ENCODE data around the gene RAD51B. TPM values are rescaled to one million over a fixed set of nuclear protein-coding genes. Genes with fewer than 3 reads are reported as not detected.

RAD51B gene
- total and polyA plus RNA-seq, 3 donors from 2014 or later = 5.5 to 22.5 (median 19.1) TPM

DNA sequence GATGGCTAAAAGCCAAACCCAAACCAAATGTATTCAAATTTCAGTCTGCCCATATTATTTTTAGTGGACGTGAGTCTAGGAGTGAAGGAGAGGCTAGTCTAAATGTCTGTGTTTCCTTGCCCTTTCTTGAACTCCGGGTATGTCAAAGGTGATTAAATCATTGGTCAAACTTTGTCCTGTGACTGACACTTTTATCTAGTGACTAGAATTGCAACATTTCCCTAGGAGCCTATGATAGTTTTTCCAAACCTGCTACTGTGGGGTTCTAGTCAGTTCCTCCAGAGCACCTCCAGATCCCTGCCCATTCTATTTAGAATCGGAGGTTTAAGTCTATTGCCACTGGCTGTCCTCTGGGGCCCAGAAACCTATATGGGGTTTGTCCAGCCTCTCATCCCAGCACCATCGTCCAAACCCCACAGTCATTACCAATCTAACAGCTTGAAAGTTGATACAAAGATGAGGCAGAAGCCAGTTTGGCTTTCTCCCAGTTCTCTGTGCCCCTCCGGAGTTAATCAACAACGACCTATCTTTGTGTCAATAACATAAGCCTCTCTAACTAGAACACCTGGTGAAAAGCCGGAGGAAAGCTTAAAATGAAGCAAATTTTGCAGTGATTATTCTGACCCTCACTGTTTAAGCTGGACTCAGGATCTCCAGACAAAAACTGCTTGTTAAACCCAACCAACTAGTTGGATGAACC is 666.6 kb downstream of the RAD51B start:
- H3K27me3 ChIP-seq = no peaks in the 10 kb centered on the region
- no peak overlapping the region for H3K27ac ChIP-seq
- H3K4me1 ChIP-seq = peaks cover 21% of the 10 kb centered on the region
- TF ChIP-seq, protein P1, sequence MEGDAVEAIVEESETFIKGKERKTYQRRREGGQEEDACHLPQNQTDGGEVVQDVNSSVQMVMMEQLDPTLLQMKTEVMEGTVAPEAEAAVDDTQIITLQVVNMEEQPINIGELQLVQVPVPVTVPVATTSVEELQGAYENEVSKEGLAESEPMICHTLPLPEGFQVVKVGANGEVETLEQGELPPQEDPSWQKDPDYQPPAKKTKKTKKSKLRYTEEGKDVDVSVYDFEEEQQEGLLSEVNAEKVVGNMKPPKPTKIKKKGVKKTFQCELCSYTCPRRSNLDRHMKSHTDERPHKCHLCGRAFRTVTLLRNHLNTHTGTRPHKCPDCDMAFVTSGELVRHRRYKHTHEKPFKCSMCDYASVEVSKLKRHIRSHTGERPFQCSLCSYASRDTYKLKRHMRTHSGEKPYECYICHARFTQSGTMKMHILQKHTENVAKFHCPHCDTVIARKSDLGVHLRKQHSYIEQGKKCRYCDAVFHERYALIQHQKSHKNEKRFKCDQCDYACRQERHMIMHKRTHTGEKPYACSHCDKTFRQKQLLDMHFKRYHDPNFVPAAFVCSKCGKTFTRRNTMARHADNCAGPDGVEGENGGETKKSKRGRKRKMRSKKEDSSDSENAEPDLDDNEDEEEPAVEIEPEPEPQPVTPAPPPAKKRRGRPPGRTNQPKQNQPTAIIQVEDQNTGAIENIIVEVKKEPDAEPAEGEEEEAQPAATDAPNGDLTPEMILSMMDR (IDR thresholded peaks at IDR 0.05) = no peak
- no peak for DNase-seq
- H3K36me3 ChIP-seq (ENCODE audit: low read depth, missing control alignments) = no peaks in the 10 kb centered on the region
- H3K9me3 ChIP-seq = no peaks in the 10 kb centered on the region
- H3K4me3 ChIP-seq = no peak overlapping the region
- 60 to 74% methylated on average over 7 of the region's 7 CpGs for WGBS, 2 donors
- intact Hi-C loops (cut with DNase I; ENCODE audit: low total_unique reads) = no loop called here

DNA sequence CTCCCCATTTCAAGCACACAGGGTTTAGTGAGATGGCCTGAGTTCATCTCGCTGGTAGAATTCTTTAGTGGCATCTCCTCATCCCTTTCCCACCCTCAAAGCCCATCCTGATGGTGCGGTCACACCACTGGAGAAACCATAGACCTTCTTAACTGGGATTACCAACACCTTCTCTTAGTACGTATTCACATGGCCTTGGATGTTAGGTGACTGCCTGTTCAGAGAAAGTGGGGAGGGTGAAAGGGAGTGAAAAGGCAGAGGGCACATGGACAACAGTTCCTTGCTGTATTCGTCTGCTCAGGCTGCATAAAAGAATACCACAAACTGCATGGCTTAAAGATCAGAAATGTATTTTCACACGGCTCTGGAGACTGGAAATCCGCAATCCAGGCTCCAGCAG is 667.2 kb downstream of the RAD51B start:
- Histone ChIP-seq H3K27ac (no peak overlapping the region), H3K27me3 (no peaks in the 10 kb centered on the region), H3K9me3 (no peaks in the 10 kb centered on the region), H3K36me3 (ENCODE audit: low read depth, missing control alignments) (no peaks in the 10 kb centered on the region), H3K4me1 (peaks cover 21% of the 10 kb centered on the region), H3K4me3 (no peak overlapping the region)
- intact Hi-C loops (cut with DNase I; ENCODE audit: low total_unique reads) = no loop called here
- no peak for DNase-seq
- no peak for TF ChIP-seq POLR2A (IDR thresholded peaks at IDR 0.05)
- TF ChIP-seq, protein P1 (IDR thresholded peaks at IDR 0.05) = no peak
- 79 to 92% methylated on average over 6 of the region's 6 CpGs for WGBS, 2 donors

- H3K27me3 ChIP-seq = no peaks in the 10 kb centered on the region
- no peaks in the 10 kb centered on the region for H3K9me3 ChIP-seq
- intact Hi-C loops (cut with DNase I; ENCODE audit: low total_unique reads) = no loop called here
- TF ChIP-seq POLR2A (IDR thresholded peaks at IDR 0.05) = no peak
- TF ChIP-seq, protein P1 (IDR thresholded peaks at IDR 0.05) = no peak
- H3K27ac ChIP-seq = no peak overlapping the region
- no peak for DNase-seq
- 77 to 80% methylated on average over 3 of the region's 3 CpGs for WGBS, 2 donors
- H3K36me3 ChIP-seq (ENCODE audit: low read depth, missing control alignments) = no peaks in the 10 kb centered on the region
- peaks cover 21% of the 10 kb centered on the region for H3K4me1 ChIP-seq
- H3K4me3 ChIP-seq = no peak overlapping the region
Observed at GRCh38 chr14:68487805-68488590, 668.4 kb downstream of the RAD51B start.

DNA sequence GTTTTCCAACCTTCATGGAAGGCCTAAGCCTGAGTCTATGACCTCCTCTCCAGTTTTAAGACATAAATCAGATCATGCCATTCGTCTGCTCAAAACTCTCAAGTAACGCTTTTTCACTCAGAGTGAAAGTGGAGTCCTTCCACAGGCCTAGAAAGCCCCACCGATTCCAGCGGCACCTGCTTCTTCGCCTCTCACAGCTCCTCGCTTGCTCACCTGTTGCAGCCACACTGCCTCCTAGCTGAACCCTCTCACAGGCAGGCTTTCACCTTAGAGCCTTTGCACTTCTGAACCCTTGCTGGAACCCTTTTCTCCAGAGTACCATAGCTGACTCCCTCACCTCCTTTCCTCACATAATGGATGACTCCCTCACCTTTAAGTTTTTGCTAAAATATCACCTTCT is 672.2 kb downstream of the RAD51B start:
- H3K36me3 ChIP-seq (ENCODE audit: low read depth, missing control alignments) = no peaks in the 10 kb centered on the region
- H3K27me3 ChIP-seq = no peaks in the 10 kb centered on the region
- intact Hi-C loops (cut with DNase I; ENCODE audit: low total_unique reads) = no loop called here
- H3K4me1 ChIP-seq = peaks cover 7% of the 10 kb centered on the region
- no peak overlapping the region for H3K4me3 ChIP-seq
- no peak for DNase-seq
- no peak for TF ChIP-seq POLR2A (IDR thresholded peaks at IDR 0.05)
- TF ChIP-seq, protein P1 (IDR thresholded peaks at IDR 0.05) = no peak
- no peaks in the 10 kb centered on the region for H3K9me3 ChIP-seq
- peak overlapping the region in 1 of 2 donors; percentile 25 for H3K27ac ChIP-seq
- 92 to 100% methylated on average over 6 of the region's 6 CpGs for WGBS, 2 donors
